Tracheal epithelial cell (primary cell): ENCODE data around the gene S100A10. TPM values are rescaled to one million over a fixed set of nuclear protein-coding genes. Genes with fewer than 3 reads are reported as not detected.

Experiments used
- total RNA-seq: library from RNA; depleted of rRNA; stranded (reverse); fragments of >200 nt; gene quantifications from 2 replicates; pipeline ENCODE4 v1.2.1, GENCODE V29; 2014

The S100A10 gene
- total RNA-seq, result 165 and 194 TPM in 2 replicates

GRCh38 chr1:151993734-151994496 is at the start of gene S100A10:
TSS of gene S100A10 (minus strand) at chr1:151993859. CDS start at chr1:151986230, 7,629 bp downstream.

GRCh38 chr1:152036267-152037216 is 42.9 kb upstream of the S100A10 start, which contains the start of gene S100A11:
TSS of gene S100A11 (minus strand) at chr1:152037004. CDS start at chr1:152036915, 89 bp downstream.

Other genes starting within 250 kb of the S100A10 start
- 69.9 and 101 TPM in 2 replicates for gene MRPL9, start 230.4 kb downstream of the S100A10 start, total RNA-seq
- 5.1 and 7.7 TPM in 2 replicates for gene TDRKH, start 203.4 kb downstream of the S100A10 start, total RNA-seq
- gene LINGO4, start 188.4 kb downstream of the S100A10 start, total RNA-seq, result not detected in 2 replicates
- gene RORC, start 162.1 kb downstream of the S100A10 start, total RNA-seq, result 0.48 and 1.9 TPM in 2 replicates
- under 0.01 TPM in 1 of 2 replicates, not detected in the other for gene C2CD4D, start 154.0 kb downstream of the S100A10 start, total RNA-seq
- gene THEM5, start 140.1 kb downstream of the S100A10 start, total RNA-seq, result not detected in 2 replicates
- gene THEM4, start 84.3 kb downstream of the S100A10 start, total RNA-seq, result 4.6 and 9.8 TPM in 2 replicates
- 79.3 and 93.7 TPM in 2 replicates for gene S100A11, start 43.1 kb upstream of the S100A10 start, total RNA-seq
- not detected in 2 replicates for gene TCHHL1, start 95.2 kb upstream of the S100A10 start, total RNA-seq
- gene TCHH, start 121.6 kb upstream of the S100A10 start, total RNA-seq, result under 0.01 TPM in 2 replicates
- 0.21 and 0.72 TPM in 2 replicates for gene RPTN, start 165.4 kb upstream of the S100A10 start, total RNA-seq
- 0.24 TPM in 1 of 2 replicates, not detected in the other for gene HRNR, start 230.3 kb upstream of the S100A10 start, total RNA-seq